ENCODE results near the gene PCSK6. TPM values are rescaled to one million over a fixed set of nuclear protein-coding genes. Genes with fewer than 3 reads are reported as not detected.
"Not testable (repeated sequence)": the region's sequence is repeated elsewhere in the genome, so short reads cannot be mapped to it uniquely, and the experiment has no call there.

The PCSK6 gene
- total RNA-seq, 2 donors from 2014 or later = 0.61 to 2.1 TPM

GRCh38 chr15:101287342-101287741 is 202.2 kb downstream of the PCSK6 start:
- H3K27ac Mint-ChIP-seq; DNase-seq (ENCODE audit: low spot score in 2 of 2); H3K9me3 Mint-ChIP-seq; ATAC-seq: not testable (repeated sequence)
- H3K36me3 Mint-ChIP-seq = peaks cover 13 to 39% of the 10 kb centered on the region in 2 donors

DNA sequence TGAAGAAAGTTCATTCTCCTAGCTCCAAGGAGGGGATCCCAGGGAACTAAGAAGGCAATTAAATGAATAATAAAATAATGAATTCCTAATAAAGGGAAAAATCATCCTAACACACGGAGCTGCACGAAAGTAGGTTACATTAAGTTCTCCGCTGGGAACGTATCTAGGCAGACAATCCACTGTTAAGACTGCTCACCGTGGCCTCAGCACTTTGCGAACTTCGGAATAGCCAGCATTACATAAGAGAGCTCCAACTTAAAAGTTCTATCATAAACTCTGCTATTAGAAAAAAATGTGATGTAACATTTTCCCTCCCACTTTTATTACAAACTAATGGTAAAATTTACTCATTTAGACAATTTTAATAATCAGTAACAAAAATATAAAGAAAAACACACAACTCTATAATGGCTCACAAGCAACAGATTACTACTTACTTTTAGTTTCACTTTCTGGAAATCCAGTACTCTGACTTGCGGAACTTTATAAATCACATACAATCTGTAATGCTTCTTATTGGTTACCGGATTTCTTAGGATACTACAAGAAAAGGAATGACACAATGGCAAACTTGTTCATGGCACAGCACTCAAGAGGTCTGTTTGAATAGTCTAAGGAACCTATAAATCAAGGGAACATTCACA is 202.9 kb downstream of the PCSK6 start:
- no peak for DNase-seq (ENCODE audit: low spot score in 2 of 2)
- no peak for ATAC-seq

GRCh38 chr15:101283931-101284330 is 205.6 kb downstream of the PCSK6 start:
- Mint-ChIP-seq H3K9me3 (no peaks in the 10 kb centered on the region), H3K36me3 (peaks cover 11 to 31% of the 10 kb centered on the region in 2 donors), H3K27ac (no peak overlapping the region)
- DNase-seq (ENCODE audit: low spot score in 2 of 2) (no peak), ATAC-seq (no peak)

More for the DNA sequence above, 202.9 kb downstream of the PCSK6 start:
- Mint-ChIP-seq H3K27ac (peak overlapping the region in 1 of 2 donors; percentile 44), H3K9me3 (no peaks in the 10 kb centered on the region), H3K36me3 (peaks cover 13 to 42% of the 10 kb centered on the region in 2 donors)

DNA sequence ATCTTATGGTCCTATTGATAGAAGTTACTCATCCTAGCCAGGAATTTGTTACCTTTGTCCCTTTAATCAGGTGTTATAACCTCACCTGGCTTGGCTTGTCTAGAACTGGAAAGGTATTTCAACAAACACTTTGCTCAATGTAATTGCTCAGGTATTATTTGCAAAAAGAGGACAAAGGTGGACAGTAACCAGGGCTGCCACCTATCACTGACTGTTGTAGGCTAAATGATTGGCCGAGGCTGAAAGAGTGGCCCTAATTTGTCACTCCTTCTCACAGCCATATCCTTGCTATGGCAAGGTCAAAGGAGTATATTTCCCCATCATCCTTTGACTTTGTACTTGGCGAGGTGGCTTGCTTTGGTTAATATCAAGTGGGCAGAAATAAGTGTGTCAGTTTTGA is 209.5 kb downstream of the PCSK6 start:
- DNase-seq (ENCODE audit: low spot score in 2 of 2) = no peak
- H3K36me3 Mint-ChIP-seq = peaks cover 9 to 11% of the 10 kb centered on the region in 2 donors

GRCh38 chr15:101277943-101278564 is 211.5 kb downstream of the PCSK6 start:
- ATAC-seq (no peak), DNase-seq (ENCODE audit: low spot score in 2 of 2) (no peak)
- Mint-ChIP-seq H3K9me3 (no peaks in the 10 kb centered on the region), H3K27ac (peak overlapping the region; percentile 89 to 93), H3K36me3 (peaks cover 26% of the 10 kb centered on the region in 2 donors)

More for the DNA sequence above, 209.5 kb downstream of the PCSK6 start:
- Mint-ChIP-seq H3K9me3 (no peaks in the 10 kb centered on the region), H3K27ac (peak overlapping the region in 1 of 2 donors; percentile 55)
- ATAC-seq = no peak

DNA sequence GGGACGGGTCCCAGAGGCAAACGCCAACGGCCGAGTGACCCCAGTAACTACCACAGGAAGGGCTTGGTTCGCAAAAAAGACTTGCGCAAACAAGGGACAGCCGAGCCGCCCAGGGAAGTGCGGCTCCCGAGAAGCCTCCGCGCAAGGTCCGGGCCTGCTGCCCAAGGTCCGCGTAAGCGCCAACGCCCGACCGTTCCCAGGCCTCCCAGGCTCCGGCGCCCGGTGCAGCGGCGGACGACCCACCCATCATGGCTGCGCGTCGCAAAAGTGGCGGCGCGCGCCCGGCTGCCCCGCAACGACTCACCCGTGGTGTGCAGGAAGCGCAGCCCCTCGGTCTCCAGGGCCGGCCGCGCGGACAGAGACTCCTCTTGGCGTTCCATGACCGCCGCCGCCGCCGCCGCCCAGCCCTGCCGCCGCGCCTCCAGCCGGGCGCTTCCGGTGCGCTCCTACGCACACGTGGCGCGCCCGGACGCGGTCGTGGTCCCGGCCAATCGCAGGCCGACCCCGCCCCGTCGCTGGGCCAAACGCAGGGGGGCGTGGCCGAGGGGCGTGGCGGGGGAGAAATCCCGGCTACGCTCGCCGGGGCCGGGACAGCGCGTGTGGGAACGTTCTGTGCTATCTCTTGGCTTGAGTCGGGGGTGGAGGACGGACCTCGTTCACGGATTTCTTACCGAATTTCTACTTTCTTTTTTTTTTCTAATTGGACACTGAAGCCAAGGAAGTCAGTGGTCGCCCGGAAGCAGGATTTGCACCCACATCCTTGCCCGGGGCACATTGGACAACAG is 212.3 kb downstream of the PCSK6 start, which contains the start of gene SELENOS:
Gene SELENOS (minus strand): TSS at position 448 of the 785 bp plus-strand sequence. CDS start 68 bp downstream, at position 380.
- DNase-seq (ENCODE audit: low spot score in 2 of 2) = peak; percentile 92 to 96
- H3K9me3 Mint-ChIP-seq = no peaks in the 10 kb centered on the region
- peak; percentile 94 to 99 for ATAC-seq
- H3K36me3 Mint-ChIP-seq = peaks cover 23 to 25% of the 10 kb centered on the region in 2 donors
- peak within 1 kb of the TSS; percentile 89 to 95 for H3K27ac Mint-ChIP-seq

- no peaks in the 10 kb centered on the region for H3K9me3 Mint-ChIP-seq
- peaks cover 18 to 23% of the 10 kb centered on the region in 2 donors for H3K36me3 Mint-ChIP-seq
- H3K27ac Mint-ChIP-seq = peak overlapping the region; percentile 89 to 95
- ATAC-seq (peak in 1 of 2 donors; percentile 5), DNase-seq (ENCODE audit: low spot score in 2 of 2) (no peak)
Measured at GRCh38 chr15:101276501-101277037, 212.9 kb downstream of the PCSK6 start.

DNA sequence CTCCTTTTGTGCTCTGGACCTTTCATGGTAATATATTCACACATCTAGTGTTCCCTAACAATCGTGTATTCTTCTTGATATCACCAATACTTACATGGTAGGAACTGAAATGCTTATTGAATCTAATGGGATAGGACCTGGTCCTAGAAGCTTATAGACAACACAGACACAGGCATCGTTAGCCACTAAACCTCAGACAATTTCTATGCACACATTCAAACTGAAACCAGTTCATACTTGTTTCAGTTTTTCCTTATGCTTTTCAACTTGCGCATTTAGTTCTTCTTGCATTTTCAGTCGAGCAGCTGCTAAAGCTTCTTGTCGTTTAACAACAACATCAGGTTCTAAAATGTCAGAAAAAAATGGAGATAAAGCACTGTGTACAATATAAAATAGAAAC is 214.5 kb downstream of the PCSK6 start:
- peak in 1 of 2 donors; percentile 18 for ATAC-seq
- no peaks in the 10 kb centered on the region for H3K9me3 Mint-ChIP-seq
- peaks cover 17 to 28% of the 10 kb centered on the region in 2 donors for H3K36me3 Mint-ChIP-seq
- H3K27ac Mint-ChIP-seq = peak overlapping the region in 1 of 2 donors; percentile 67
- DNase-seq (ENCODE audit: low spot score in 2 of 2) = no peak

DNA sequence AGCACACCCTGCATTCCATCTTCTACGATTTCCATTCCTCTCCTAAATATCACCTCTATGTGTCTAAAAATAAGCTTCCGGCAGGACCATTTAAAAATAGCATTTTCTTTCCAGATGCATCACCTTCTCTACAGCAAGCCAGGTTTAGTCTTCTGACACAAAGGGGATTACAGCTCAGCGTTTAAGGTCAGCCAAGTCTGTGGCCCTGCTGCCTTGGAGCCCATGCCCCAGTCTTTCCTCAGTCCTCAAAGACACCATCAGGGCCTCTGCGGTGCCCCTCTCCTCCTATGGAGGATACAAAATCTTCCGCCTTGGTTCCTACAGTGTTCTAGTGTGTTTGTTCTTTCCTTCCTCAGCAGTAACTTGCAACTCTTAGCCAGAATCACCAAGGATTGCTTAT is 216.0 kb downstream of the PCSK6 start:
- ATAC-seq = no peak
- Mint-ChIP-seq H3K9me3 (no peaks in the 10 kb centered on the region), H3K36me3 (peaks cover 17 to 28% of the 10 kb centered on the region in 2 donors)

DNA sequence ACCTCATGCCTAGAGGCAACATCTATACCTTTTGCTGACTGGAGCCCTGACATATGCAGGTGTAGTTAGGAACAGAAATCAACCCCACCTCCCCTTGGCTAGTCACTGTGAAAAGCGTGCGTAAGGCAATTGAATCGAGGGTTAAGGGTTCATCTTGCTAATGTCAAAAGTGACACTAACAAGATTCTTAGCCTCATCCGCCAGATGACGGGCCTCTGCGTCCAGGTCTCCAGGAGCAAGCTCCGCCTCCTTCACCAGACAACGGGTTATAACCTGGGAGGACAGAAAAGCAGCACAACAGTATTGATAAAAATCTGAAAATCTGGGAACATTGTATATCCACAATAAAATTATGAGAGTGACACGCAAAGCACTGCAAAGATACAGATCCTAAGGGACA is 216.9 kb downstream of the PCSK6 start:
- Mint-ChIP-seq H3K27ac (no peak overlapping the region), H3K36me3 (peaks cover 17 to 28% of the 10 kb centered on the region in 2 donors), H3K9me3 (no peaks in the 10 kb centered on the region)
- ATAC-seq = no peak
- DNase-seq (ENCODE audit: low spot score in 2 of 2) = no peak

More for the DNA sequence above, 216.0 kb downstream of the PCSK6 start:
- no peak overlapping the region for H3K27ac Mint-ChIP-seq
- DNase-seq (ENCODE audit: low spot score in 2 of 2) = no peak

DNA sequence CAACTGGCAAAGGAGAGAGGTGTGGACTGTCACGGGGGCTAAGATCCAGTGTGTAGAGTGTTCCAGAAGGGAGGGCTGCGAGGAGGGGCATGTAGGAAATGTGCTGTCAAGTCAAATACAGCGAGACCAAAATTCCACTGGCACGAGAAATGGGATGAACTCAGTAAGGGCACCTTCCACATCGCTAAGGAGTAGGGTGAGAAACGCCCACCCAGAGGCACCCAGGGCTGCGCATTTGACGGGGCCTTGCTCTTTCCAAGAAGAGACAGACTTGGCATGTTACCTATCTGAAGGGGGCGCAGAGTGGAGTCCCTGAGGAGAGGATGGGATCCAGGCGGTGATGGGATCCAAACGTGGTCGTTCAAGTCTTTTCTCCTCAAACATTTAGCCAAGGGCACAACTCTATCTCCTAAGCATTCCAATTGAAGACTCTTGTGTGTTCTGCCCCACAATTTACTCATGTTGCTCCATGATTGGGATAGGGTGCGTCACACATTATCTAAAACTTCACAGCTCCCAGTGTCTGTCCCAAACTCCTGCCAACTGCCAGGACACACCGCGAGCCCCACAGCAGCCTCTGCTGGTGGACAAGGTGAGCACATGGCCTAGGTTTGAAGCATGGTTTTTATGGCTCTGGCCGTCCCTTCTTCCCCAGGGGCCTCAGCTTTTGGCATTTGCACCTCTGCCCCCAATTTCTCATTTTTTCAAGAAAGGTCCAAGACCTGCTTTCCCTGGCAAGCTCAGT is 219.9 kb downstream of the PCSK6 start:
- no peak for ATAC-seq
- H3K9me3 Mint-ChIP-seq = no peaks in the 10 kb centered on the region
- DNase-seq (ENCODE audit: low spot score in 2 of 2) = no peak
- no peak overlapping the region for H3K27ac Mint-ChIP-seq
- H3K36me3 Mint-ChIP-seq = peaks cover 13 to 17% of the 10 kb centered on the region in 2 donors

GRCh38 chr15:101267320-101268104 is 222.0 kb downstream of the PCSK6 start:
- DNase-seq (ENCODE audit: low spot score in 2 of 2) (no peak), ATAC-seq (no peak)
- Mint-ChIP-seq H3K9me3 (no peaks in the 10 kb centered on the region), H3K27ac (no peak overlapping the region), H3K36me3 (peaks cover 0 to 5% of the 10 kb centered on the region in 2 donors)

DNA sequence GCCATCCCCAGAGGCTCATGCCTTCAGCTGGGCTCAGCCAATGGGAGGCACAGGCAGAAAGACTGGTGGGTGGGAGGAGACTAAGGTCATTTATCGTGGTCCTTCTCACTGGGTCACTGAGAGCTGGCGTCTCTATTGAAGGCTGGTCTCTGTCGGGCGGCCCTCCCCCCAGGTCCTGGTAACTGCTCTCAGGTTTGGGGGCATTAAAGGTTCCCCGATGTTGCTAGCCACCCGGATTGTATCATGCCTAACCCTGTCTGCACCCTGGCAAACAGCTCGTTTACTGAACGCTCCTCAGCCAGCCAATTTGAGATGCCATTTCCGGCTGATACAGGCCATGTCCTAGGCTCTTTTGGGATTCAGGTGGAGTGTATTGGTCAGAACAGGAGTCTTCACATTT is 222.7 kb downstream of the PCSK6 start:
- DNase-seq (ENCODE audit: low spot score in 2 of 2) (no peak), ATAC-seq (no peak)
- no peaks in the 10 kb centered on the region for H3K9me3 Mint-ChIP-seq
- H3K27ac Mint-ChIP-seq = no peak overlapping the region
- peaks cover 0 to 5% of the 10 kb centered on the region in 2 donors for H3K36me3 Mint-ChIP-seq

DNA sequence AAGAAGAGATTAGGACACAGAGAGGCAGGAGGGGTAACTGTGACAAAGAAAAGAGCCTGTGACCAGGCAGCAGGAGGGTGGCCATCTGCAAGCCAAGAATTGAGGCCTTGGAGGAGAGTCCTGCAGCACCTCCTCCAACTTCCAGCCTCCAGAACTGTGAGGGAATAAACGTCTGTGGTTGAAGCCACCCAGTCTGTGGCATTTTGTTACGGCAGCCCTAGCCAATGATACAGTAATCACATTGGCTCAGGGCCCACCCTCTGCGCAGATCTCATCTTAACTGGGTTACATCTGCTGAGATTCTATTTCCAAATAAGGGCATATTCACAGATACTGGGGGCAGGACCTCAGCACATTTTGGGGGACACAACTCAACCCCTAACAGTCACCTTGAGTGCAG is 223.5 kb downstream of the PCSK6 start:
- Mint-ChIP-seq H3K9me3 (no peaks in the 10 kb centered on the region), H3K27ac (no peak overlapping the region), H3K36me3 (no peaks in the 10 kb centered on the region)
- no peak for ATAC-seq
- no peak for DNase-seq (ENCODE audit: low spot score in 2 of 2)

GRCh38 chr15:101264911-101265641 is 224.4 kb downstream of the PCSK6 start:
- no peaks in the 10 kb centered on the region for H3K9me3 Mint-ChIP-seq
- H3K27ac Mint-ChIP-seq = peak overlapping the region in 1 of 2 donors; percentile 19
- no peaks in the 10 kb centered on the region for H3K36me3 Mint-ChIP-seq
- no peak for ATAC-seq
- no peak for DNase-seq (ENCODE audit: low spot score in 2 of 2)
